Ishikawa (cell line): Measurements from ENCODE around the gene MUC2.

Experiments used
- CEBPB ChIP-seq: IDR thresholded peaks from 2 replicates; pipeline ENCODE4 v1.6.1; 2012
- CREB1 ChIP-seq: IDR thresholded peaks from 2 replicates; pipeline ENCODE4 v1.6.1; 2012; ENCODE audit warnings: low read depth
- EGR1 ChIP-seq: IDR thresholded peaks from 2 replicates; pipeline ENCODE4 v1.6.1; 2012
- EP300 ChIP-seq: IDR thresholded peaks from 2 replicates; pipeline ENCODE4 v1.6.1; 2012; ENCODE audit warnings: borderline replicate concordance
- MAX ChIP-seq: IDR thresholded peaks from 2 replicates; pipeline ENCODE4 v1.6.1; 2012
- RAD21 ChIP-seq: IDR thresholded peaks from 2 replicates; pipeline ENCODE4 v1.6.1; 2012; ENCODE audit warnings: low read depth
- REST ChIP-seq: IDR thresholded peaks from 2 replicates; pipeline ENCODE4 v1.6.1; 2012; ENCODE audit warnings: low read depth, mild to moderate bottlenecking
- TAF1 ChIP-seq: IDR thresholded peaks from 2 replicates; pipeline ENCODE4 v1.6.1; 2012; ENCODE audit warnings: low read depth, mild to moderate bottlenecking
- TCF12 ChIP-seq: IDR thresholded peaks from 2 replicates; pipeline ENCODE4 v1.6.1; 2012; ENCODE audit warnings: low read depth
- TEAD4 ChIP-seq: IDR thresholded peaks from 2 replicates; pipeline ENCODE4 v1.6.1; 2012
- YY1 ChIP-seq: IDR thresholded peaks from 2 replicates; pipeline ENCODE4 v1.6.1; 2012; ENCODE audit warnings: low read depth

- no peak for TF ChIP-seq CREB1
- TF ChIP-seq EP300 = no peak
- TF ChIP-seq TEAD4 = no peak
- TF ChIP-seq TAF1 = no peak
- no peak for TF ChIP-seq TCF12
- TF ChIP-seq EGR1 = no peak
- no peak for TF ChIP-seq MAX
- no peak for TF ChIP-seq YY1
- TF ChIP-seq CEBPB = no peak
- TF ChIP-seq REST = no peak
- TF ChIP-seq RAD21 = no peak
Observed at GRCh38 chr11:1029654-1030053, 45.0 kb upstream of the MUC2 start.
